ENCODE measurements around the gene UBAC2. TPM values are rescaled to one million over a fixed set of nuclear protein-coding genes. Genes with fewer than 3 reads are reported as not detected.

UBAC2 gene, protein sequence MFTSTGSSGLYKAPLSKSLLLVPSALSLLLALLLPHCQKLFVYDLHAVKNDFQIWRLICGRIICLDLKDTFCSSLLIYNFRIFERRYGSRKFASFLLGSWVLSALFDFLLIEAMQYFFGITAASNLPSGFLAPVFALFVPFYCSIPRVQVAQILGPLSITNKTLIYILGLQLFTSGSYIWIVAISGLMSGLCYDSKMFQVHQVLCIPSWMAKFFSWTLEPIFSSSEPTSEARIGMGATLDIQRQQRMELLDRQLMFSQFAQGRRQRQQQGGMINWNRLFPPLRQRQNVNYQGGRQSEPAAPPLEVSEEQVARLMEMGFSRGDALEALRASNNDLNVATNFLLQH
- 28.5 and 35.1 TPM in 2 replicates for total RNA-seq

DNA sequence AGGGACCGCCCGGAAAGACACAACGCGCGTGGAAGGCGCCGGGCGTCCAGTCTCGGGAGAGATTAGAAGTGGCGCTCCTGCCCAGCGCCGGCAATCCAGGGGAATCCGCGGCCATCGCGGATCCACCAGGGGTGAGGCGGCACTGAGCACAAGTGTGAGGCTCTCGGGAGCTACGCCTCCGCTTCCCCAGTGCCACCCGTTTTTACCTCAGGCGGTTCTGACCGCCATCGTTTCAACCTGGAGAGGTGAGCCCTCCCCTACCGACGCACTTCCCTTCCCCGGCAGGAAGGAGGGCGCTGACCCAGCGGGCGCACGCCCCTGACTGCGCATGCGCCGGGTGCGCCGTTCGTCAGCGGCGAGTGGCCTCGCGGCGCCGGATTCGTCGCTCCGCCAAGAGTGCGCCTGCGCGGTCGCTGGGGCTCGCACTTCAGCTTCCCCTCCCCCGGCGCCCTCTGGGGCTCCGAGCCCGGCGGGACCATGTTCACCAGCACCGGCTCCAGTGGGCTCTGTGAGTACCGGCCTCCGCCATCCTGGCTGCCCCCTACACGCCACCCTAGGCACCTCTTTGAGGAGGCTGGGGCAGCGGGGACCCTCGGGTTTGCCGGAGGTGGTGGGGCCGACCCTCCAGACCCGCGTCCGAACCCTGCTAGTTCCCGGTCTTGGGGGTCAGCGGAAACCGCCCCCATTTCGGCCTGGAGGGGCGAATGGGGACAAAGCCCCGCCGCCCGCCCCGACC is at the start of gene UBAC2:
TSS of gene UBAC2 (plus strand) at position 423 of the 736 bp plus-strand sequence. CDS start at position 478, 55 bp downstream.

DNA sequence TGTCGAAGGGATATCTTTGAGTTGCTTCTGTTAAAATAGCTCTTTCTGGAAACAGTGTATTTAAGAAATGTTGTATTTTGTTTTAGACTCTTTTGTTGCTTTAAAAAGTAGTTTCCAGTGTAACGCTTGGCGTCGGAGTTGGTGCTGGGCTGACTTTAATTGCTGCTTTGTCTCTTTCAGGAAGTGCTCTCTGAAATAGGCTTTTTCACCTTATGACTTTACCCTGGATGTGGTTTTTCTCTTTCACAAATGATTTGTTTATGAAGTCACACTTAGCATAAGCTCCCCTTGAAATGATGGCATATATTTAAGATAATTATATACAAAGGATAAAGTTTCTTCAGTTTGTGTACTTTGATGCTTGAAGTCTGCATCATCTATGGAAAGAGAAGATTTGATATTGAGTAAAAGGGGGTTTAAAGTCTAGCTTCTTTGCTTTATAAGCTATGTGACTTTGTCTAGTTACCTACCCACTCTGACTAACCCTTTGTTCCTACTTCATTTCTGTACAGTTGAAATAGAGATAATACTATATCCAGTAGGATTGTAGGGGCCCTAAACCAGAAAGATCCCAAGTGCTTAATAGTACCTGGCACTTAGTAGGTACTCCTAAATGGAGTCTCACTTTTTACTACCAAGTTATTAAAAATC is 57.7 kb downstream of the UBAC2 start, which contains the start of gene GPR18:
TSS of gene GPR18 (minus strand) at position 170 of the 651 bp plus-strand sequence. CDS start 2,507 bp downstream, outside the sequence.

DNA sequence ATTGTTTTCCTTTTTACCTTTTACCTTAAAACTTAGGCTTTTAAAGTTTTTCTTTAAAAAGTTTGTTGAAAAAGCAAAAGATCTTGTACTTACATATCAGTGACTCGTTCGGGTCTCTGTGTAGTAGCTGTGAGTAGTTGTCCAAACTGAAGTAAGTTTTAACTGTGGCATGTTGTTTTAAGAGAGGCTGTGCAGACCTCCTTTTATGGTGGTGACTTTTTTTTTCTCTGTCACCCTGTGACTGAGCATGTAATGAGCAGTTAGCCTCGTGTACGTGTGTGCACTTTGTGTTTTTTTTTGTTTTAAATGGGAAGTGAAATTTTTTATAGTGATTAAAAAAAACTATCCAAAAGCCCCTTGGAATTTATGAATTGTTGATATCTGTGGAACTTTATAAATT is 106.6 kb downstream of the UBAC2 start, which contains the start of gene GPR183:
TSS of gene GPR183 (minus strand) at position 153 of the 400 bp plus-strand sequence. CDS start 11,254 bp downstream, outside the sequence.

Other genes starting within 250 kb of the UBAC2 start
- gene DOCK9, start 222.8 kb upstream of the UBAC2 start, total RNA-seq: 10.7 and 30.1 TPM in 2 replicates
- not detected in 2 replicates for gene GPR18, start 57.5 kb downstream of the UBAC2 start, total RNA-seq
- gene GPR183, start 106.5 kb downstream of the UBAC2 start, total RNA-seq: 0.05 TPM in 1 of 2 replicates, not detected in the other